Stimulated activated naive CD8-positive, alpha-beta T cell treated with anti-CD3 and anti-CD28 coated beads, Interleukin-15, amount 100 ng/mL, for 72 hours (primary cell): ENCODE measurements around the gene METRN.
A peak's percentile ranks its signal among the peaks of the same experiment; 100 is the strongest.
"Not testable (repeated sequence)": the region's sequence is repeated elsewhere in the genome, so short reads cannot be mapped to it uniquely, and the experiment has no call there.

ENCODE experiments used
- ATAC-seq: fragments of 150-1000 bp; cut with Tn5 transposase; 2 replicates; pipeline ENCODE4 v1.10.0; 2021; ENCODE audit warnings: mild to moderate bottlenecking, moderate library complexity
- DNase-seq, 2 donors: peaks; one replicate each; pipeline ENCODE4 v3.0.0; 2021 to 2022
- H3K27ac Mint-ChIP-seq, 2 donors: one replicate each; pipeline ENCODE4 v1.8.0; 2022; ENCODE audit warnings: mild to moderate bottlenecking in 2 of 2, mixed read lengths in 2 of 2, moderate library complexity in 2 of 2
- H3K27me3 Mint-ChIP-seq: one replicate; pipeline ENCODE4 v1.8.0; 2022; ENCODE audit warnings: mixed read lengths
- H3K4me1 Mint-ChIP-seq: one replicate; pipeline ENCODE4 v1.8.0; 2022; ENCODE audit warnings: mild to moderate bottlenecking, mixed read lengths
- H3K4me3 Mint-ChIP-seq, 2 donors: one replicate each; pipeline ENCODE4 v1.8.0; 2022; ENCODE audit warnings: mild to moderate bottlenecking in 2 of 2, mixed read lengths in 2 of 2, moderate library complexity in 1 of 2
- H3K9me3 Mint-ChIP-seq, 2 donors: one replicate each; pipeline ENCODE4 v1.8.0; 2022; ENCODE audit warnings: mixed read lengths in 2 of 2

The METRN gene

DNA sequence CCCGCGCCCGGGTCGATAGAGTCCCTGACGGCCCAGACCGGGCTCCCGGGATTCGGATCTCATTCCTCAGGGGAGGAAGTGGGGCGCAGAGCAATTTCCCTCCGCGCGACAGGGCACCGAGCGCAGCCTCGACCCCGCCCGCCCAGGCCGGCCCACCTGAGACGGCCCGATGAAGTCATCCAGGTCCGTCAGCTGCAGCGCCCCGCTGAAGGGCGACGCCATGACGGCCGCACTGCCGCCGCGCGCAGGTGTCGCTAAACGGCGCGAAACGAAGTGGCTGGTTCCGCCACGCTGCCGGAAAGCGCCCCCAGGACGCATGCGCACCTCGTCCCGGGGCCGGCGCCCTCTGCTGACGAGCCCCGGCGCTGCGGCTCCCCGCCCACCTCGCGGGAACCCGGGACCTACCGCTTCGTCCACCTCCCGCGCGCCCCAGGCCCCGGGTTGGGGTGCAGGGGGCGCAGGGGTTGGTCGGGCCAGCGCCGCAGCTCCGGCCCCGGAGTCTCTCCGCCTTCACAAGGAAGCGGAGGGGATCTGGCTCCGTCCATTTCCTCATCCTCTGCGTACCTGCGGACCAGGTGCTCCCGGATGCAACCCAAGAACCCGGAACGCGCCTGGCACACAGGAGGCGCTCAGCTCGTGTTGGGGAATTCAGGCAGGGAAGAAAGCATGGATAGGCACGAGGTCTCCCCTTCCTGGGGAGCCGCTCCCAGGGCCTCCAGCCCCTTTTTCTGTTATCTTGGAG is 26.0 kb downstream of the METRN start, which contains the start of gene CIAO3:
CIAO3 (minus strand) TSS at position 234 of the 742 bp plus-strand sequence; CDS start at position 222, 12 bp downstream.
- Mint-ChIP-seq H3K27ac (peak within 1 kb of the TSS; percentile 52 to 94), H3K27me3 (no peaks in the 10 kb centered on the region), H3K9me3 (no peaks in the 10 kb centered on the region), H3K4me1 (peaks cover 33% of the 10 kb centered on the region), H3K4me3 (peak within 1 kb of the TSS; percentile 85 to 87)
- DNase-seq (peak; percentile 94 to 97), ATAC-seq (peak; percentile 85)

DNA sequence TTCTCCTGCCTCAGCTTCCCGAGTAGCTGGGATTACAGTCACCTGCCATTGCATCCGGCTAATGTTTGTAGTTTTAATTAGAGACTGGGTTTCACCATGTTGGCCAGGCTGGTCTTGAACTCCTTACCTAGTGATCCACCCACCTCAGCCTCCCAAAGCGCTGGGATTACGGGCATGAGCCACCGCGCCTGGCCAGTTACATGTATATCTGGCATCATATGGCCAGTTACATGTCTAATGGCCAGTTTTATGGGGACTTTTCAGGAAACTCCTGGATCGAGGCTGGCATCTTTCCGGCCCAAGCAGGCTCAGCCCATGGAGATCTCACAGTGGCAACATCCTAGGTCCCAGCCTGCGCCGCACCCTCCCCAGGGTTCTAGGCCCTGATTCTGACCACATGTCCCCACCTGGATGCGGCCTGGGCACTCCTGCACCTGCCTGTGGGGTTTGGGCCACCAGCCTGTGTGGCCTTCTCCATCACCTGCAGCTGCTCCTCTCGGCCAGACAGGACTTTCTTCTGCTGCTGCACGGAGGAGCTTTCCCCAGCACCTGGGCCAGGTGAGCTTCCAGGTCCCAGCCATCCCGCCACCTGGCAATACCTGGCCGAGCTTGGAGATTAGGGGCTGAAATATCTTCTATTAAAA is 27.2 kb downstream of the METRN start:
- peak overlapping the region; percentile 85 to 87 for H3K4me3 Mint-ChIP-seq
- no peaks in the 10 kb centered on the region for H3K9me3 Mint-ChIP-seq
- DNase-seq (no peak), ATAC-seq (no peak)
- no peaks in the 10 kb centered on the region for H3K27me3 Mint-ChIP-seq
- H3K4me1 Mint-ChIP-seq, result peaks cover 22% of the 10 kb centered on the region
- no peak overlapping the region for H3K27ac Mint-ChIP-seq

DNA sequence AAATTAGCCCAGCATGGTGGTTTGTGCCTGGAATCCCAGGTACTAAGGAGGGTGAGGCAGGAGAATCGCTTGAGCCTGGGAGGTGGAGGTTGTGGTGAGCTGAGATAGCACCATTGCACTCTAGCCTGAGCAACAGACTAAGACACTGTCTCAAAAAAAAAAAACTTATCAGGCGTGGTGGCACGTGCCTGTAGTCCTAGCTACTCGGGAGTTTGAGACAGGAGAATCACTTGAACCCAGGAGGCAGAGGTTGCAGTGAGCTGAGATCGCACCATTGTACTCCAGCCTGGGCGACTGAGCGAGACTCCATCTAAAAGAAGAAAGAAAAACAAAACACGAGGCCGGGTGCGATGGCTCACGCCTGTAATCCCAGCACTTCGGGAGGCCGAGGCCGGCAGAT is 28.0 kb downstream of the METRN start:
- H3K4me1 Mint-ChIP-seq, result peaks cover 16% of the 10 kb centered on the region
- not testable (repeated sequence) for DNase-seq, H3K27me3 Mint-ChIP-seq, H3K4me3 Mint-ChIP-seq, H3K27ac Mint-ChIP-seq, H3K9me3 Mint-ChIP-seq, ATAC-seq

DNA sequence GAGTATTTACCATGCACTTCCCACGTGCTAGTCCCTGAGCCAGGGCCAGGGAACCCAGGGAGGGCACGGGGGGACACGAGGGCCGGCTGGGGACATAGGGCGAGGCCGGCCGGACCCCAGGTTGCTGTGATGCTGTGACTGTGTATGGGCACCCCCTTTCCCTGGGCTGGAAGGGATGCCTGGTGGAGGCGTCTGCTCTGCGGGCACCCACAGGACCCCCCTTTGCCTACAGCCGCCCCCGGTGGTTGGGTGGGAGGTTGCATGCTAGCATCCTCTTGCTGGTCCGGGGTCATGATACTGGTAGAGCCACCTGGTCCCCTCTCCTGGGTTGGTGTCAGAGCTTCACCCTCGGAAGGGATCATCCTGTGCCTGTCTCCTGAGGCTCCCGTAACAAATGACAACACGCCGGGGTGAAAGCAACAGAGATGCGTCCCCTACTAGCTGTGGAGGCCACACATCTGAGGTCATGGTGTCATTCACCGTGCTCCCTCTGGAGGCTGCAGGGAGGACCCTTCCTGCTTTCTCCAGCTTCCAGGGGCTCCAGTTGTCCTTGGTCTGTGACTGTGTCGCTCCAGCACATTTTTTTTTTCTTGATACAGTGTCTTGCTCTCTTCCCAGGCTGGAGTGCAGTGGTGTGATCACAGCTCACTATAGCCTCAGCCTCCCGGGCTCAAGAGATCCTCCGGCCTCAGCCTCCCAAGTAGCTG is 29.0 kb downstream of the METRN start:
- H3K4me3 Mint-ChIP-seq, result no peak overlapping the region
- no peak overlapping the region for H3K27ac Mint-ChIP-seq
- peaks cover 14% of the 10 kb centered on the region for H3K4me1 Mint-ChIP-seq
- no peak for DNase-seq
- no peak for ATAC-seq
- H3K27me3 Mint-ChIP-seq, result no peaks in the 10 kb centered on the region
- H3K9me3 Mint-ChIP-seq, result no peaks in the 10 kb centered on the region

DNA sequence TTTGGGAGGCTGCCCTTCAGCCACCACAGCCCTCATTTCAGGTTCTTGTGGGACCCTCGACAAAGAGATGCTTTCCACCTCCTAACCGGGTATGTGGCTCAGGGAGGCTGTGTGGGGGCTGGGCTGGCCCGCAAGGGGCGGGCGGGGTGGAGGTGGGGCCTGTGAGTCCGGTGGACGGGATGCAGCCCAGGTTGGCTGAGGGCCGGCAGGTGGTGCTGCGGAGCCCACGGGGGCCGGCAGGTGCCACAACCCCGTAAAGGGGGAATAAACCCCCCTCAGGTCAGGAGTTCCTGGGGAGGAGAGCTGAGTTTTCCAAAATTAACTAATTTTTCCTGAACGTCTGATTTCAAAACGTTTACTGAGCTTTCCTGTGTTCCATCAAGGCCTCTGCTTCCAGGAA is 30.8 kb downstream of the METRN start:
- Mint-ChIP-seq H3K9me3 (no peaks in the 10 kb centered on the region), H3K4me3 (no peak overlapping the region), H3K4me1 (no peaks in the 10 kb centered on the region), H3K27me3 (no peaks in the 10 kb centered on the region), H3K27ac (no peak overlapping the region)
- no peak for ATAC-seq
- DNase-seq, result no peak

DNA sequence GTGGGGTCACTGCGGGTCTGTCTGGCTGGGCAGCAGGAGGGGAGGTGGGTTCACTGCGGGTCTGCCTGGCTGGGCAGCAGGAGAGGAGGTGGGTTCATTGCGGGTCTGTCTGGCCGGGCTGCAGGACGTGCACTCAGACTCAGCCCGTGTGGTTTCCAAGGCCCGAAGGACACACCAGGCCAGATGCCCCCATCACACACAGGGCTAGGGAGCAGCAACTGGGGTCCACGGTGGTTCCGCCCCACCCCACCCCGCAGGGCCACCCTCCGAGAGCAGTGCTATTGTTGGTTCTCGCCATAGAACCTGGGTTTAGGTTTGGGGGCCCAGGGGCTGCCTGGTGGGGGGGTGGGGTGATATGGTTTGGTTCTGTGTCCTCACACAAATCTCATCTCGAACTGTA is 31.7 kb downstream of the METRN start:
- Mint-ChIP-seq H3K4me3 (no peak overlapping the region), H3K4me1 (no peaks in the 10 kb centered on the region), H3K27me3 (no peaks in the 10 kb centered on the region), H3K27ac (no peak overlapping the region), H3K9me3 (no peaks in the 10 kb centered on the region)
- DNase-seq (no peak), ATAC-seq (no peak)

DNA sequence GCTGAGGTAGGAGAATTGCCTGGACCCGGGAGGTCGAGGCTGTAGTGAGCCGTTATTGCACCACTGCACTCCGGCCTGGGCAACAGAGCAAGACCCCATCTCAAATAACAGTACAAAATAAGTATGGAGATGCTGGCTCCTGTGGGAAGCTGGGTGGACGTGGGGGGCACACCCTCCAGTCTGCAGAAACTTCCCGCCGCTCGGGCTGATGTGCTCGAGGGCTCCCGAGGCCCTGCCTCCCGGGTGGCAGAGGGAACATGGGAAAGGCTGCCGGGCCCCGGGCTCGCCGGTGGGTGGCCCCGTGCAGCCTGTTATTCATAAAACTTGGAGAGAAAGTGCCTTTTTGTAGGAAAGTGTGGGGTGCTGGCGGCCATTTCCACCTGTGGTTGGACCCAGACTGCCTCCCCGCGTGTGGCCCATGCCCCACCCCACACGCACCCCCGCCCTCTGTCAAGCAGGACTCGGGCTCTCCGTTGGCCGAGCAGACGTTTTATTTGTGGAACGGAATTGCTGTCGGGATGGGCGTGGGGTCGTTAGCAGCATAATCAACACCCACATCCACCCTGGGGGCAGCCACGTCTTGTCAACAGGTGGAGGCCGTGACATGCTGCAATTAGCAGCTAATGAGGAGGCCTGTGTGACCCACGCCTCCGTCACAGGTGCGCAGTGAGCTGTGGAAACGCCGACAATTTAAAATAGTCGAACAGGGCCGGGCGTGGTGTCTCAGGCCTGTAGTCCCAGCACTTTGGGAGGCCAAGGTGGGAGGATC is 33.2 kb downstream of the METRN start:
- Mint-ChIP-seq H3K4me3 (no peak overlapping the region), H3K4me1 (no peaks in the 10 kb centered on the region), H3K27ac (no peak overlapping the region), H3K9me3 (no peaks in the 10 kb centered on the region), H3K27me3 (no peaks in the 10 kb centered on the region)
- no peak for DNase-seq
- no peak for ATAC-seq

DNA sequence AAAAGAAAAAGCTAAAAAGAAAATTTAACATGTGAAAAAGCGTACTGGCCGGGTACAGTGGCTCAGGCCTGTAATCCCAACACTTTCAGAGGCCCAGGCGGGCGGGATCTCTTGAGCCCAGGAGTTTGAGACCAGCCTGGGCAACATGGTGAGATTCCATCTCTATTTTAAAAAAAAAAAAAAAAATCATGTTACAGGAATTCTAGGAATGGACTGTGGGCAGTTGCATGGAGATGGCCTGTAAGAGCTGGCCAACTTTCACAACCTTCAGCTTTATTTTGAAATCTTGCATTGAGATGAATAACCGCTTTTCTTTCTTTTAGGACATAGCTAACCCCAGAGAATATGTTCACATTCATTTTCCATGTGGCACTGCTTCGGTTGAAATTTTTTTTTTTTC is 34.1 kb downstream of the METRN start:
- Mint-ChIP-seq H3K4me3 (no peak overlapping the region), H3K9me3 (no peaks in the 10 kb centered on the region), H3K27me3 (no peaks in the 10 kb centered on the region), H3K27ac (no peak overlapping the region), H3K4me1 (no peaks in the 10 kb centered on the region)
- DNase-seq (no peak), ATAC-seq (no peak)

DNA sequence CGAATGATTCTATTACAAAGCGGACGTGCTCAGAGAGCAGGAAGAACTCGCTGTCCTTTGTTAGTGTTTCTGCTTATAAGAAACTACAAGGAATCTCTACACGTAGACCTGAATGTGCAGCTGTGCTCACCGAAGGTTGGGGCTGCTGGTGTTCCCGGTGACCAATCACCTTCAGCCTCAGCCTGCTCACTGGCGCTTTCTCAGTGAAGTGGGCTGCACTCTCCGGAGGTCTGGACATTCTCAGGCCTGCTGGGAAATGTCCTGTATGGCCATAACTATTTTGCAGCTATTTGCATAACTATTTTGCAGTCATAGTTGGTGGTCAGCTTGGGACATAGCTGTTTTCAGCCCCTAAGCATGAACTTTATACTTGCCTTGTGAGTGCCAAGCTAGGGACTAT is 35.6 kb downstream of the METRN start:
- H3K27me3 Mint-ChIP-seq, result no peaks in the 10 kb centered on the region
- H3K9me3 Mint-ChIP-seq, result no peaks in the 10 kb centered on the region
- ATAC-seq, result no peak
- H3K4me3 Mint-ChIP-seq, result no peak overlapping the region
- no peak overlapping the region for H3K27ac Mint-ChIP-seq
- no peaks in the 10 kb centered on the region for H3K4me1 Mint-ChIP-seq
- no peak for DNase-seq

DNA sequence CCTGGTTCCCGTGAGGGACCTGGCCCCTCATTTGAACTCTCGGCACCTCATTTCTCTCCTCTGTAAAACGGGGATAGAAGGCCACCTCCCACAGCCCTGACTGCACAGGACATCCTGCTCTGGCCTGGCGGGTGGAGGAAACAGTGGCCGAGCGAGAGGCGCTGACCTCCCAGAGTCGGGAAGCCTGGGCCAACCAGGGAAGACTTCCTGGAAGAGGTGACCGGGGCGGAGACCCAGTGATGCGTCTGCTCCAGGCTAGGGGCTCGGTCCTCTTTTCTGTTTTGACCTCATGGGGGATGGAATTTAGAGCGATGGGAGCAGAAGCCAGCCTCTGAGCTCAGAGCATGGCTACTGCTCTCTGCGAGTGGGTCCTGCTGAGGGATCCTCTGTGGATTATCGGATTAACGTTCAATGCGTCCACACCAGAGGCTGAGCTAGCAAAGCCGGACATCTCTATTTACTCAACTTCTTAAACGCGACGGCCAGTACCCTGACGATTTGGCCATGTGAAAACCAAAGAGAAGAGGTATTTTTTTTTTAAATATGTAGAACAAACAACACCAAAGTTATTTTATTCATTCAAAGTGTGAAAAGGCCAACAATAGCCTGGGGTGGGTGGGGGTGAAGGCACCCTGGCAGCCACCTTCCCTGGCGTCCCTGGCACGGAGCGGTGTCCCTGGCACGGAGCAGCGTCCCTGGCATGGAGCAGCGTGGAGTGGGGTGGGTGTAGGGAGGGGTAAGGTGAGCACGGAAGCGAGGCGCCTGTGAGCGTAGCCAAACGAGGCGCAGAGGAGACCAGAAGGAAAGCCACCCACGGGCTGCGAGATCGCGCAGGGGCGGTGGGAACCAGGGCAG is 36.5 kb downstream of the METRN start:
- Mint-ChIP-seq H3K4me3 (no peak overlapping the region), H3K9me3 (no peaks in the 10 kb centered on the region), H3K27ac (no peak overlapping the region), H3K27me3 (peaks cover 2% of the 10 kb centered on the region), H3K4me1 (no peaks in the 10 kb centered on the region)
- ATAC-seq (no peak), DNase-seq (no peak)

DNA sequence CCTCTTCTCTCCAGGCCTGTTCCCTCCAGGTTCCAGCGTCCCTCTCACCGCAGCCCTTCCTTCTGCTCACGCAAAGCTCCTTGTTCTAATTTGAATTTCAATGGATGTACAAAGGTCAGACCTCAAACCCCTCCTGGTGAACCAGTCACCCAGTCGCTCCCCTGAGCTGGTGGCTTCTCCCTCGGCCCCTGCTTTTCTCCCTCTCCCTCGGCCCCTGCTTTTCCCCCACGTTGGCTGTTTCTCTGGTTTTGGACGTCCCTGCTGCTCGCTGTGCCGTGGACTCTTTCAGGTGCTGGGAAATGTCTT is 37.0 kb downstream of the METRN start:
- no peak for DNase-seq
- Mint-ChIP-seq H3K4me3 (no peak overlapping the region), H3K4me1 (no peaks in the 10 kb centered on the region), H3K27ac (no peak overlapping the region), H3K27me3 (peaks cover 8% of the 10 kb centered on the region), H3K9me3 (no peaks in the 10 kb centered on the region)
- no peak for ATAC-seq

DNA sequence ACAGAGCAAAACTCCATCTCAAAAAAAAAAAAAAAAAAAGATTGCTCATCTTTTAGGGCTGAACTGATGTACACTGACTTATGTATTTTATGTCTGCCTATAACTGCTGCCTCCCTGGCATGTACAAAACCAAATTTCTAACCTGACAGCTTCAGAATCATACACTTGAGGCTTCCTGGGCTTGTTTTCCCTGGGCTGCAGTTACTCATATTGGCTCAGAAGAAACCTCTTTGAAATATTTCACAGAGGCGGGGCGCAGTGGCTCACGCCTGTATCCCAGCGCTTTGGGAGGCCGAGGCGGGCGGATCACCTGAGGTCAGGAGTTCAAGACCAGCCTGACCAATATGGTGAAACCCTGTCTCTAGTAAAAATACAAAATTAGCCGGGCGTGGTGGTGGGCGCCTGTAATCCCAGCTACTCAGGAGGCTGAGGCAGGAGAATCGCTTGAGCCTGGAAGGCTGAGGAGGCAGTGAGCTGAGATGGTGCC is 39.2 kb downstream of the METRN start:
- not testable (repeated sequence) for H3K4me1 Mint-ChIP-seq, DNase-seq, ATAC-seq, H3K9me3 Mint-ChIP-seq, H3K27ac Mint-ChIP-seq, H3K4me3 Mint-ChIP-seq
- H3K27me3 Mint-ChIP-seq, result peaks cover 20% of the 10 kb centered on the region

DNA sequence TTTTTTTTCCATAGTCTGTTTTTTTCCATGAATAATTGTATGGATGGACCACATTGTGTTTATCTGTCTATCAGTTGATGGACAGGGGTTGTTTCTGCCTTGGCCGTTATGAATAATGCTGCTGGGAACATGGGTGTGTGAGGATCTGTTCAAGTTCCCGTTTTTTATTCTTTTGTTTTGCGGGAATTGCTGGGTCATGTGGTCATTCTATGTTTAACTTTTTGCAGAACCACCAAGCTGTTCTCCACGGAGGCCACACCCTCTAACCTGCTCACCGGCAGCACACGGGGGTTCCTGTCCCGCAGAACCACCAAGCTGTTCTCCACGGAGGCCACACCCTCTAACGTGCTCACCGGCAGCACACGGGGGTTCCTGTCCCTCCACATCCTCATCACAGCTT is 39.7 kb downstream of the METRN start:
- H3K4me1 Mint-ChIP-seq, result peaks cover 6% of the 10 kb centered on the region
- no peaks in the 10 kb centered on the region for H3K9me3 Mint-ChIP-seq
- no peak overlapping the region for H3K4me3 Mint-ChIP-seq
- peaks cover 20% of the 10 kb centered on the region for H3K27me3 Mint-ChIP-seq
- no peak for ATAC-seq
- H3K27ac Mint-ChIP-seq, result no peak overlapping the region
- DNase-seq, result no peak

DNA sequence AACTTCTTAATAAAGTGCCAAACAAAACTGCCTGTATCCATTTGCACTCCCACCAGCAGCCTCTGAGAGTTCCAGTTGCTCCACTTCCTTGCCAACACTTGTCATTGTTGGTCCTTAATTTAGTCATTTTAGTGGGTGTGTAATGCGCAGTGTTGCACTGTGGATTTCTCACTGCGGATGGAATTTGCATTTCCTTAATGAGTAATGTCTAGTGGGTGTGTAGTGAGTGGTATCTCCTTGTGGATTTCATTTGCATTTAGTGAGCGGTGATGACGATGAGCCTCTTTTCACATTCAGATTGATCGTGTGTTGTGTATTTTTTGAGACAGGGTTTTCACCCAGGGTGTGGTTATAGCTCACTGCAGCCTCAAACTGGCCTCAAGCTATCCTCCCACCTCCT is 41.5 kb downstream of the METRN start:
- Mint-ChIP-seq H3K9me3 (no peaks in the 10 kb centered on the region), H3K4me1 (peaks cover 6% of the 10 kb centered on the region), H3K27ac (no peak overlapping the region), H3K4me3 (no peak overlapping the region), H3K27me3 (peaks cover 20% of the 10 kb centered on the region)
- ATAC-seq (no peak), DNase-seq (no peak)
